Keratinocyte (primary cell): ENCODE measurements around the gene SCAMP2.

ENCODE experiments used
- EZH2 ChIP-seq: IDR thresholded peaks from one replicate; pipeline ENCODE4 v1.6.1; 2012; ENCODE audit warnings: inconsistent platforms, mild to moderate bottlenecking, low read length, moderate library complexity
- TF ChIP-seq, protein P1 (sequence below), 3 experiments: IDR thresholded peaks in 1 of 3; conservative IDR thresholded peaks in 1 of 3; optimal IDR thresholded peaks in 1 of 3; 2 replicates in 2 of 3; 3 replicates in 1 of 3; pipeline versions ENCODE3 to v1.5.1; 2011; ENCODE audit warnings: low read length in 3 of 3, mild to moderate bottlenecking in 3 of 3, moderate library complexity in 2 of 3, control low read depth in 1 of 3, inconsistent platforms in 1 of 3; ENCODE audit not compliant: insufficient read depth in 2 of 3; ENCODE audit errors: extremely low read depth in 1 of 3

- TF ChIP-seq EZH2, result no peak
- TF ChIP-seq, protein P1, sequence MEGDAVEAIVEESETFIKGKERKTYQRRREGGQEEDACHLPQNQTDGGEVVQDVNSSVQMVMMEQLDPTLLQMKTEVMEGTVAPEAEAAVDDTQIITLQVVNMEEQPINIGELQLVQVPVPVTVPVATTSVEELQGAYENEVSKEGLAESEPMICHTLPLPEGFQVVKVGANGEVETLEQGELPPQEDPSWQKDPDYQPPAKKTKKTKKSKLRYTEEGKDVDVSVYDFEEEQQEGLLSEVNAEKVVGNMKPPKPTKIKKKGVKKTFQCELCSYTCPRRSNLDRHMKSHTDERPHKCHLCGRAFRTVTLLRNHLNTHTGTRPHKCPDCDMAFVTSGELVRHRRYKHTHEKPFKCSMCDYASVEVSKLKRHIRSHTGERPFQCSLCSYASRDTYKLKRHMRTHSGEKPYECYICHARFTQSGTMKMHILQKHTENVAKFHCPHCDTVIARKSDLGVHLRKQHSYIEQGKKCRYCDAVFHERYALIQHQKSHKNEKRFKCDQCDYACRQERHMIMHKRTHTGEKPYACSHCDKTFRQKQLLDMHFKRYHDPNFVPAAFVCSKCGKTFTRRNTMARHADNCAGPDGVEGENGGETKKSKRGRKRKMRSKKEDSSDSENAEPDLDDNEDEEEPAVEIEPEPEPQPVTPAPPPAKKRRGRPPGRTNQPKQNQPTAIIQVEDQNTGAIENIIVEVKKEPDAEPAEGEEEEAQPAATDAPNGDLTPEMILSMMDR (optimal IDR thresholded peaks at IDR 0.05 in 1 of 3, IDR thresholded peaks at IDR 0.05 in 1 of 3, conservative IDR thresholded peaks at IDR 0.05 in 1 of 3; ENCODE audit: extremely low read depth in 1 of 3, insufficient read depth in 2 of 3, low read length in 3 of 3), result no peak
Measured at GRCh38 chr15:74908635-74909034, 35.5 kb upstream of the SCAMP2 start.
